Measurements from ENCODE around the gene HORMAD2.

- TF ChIP-seq CTCF (IDR thresholded peaks at IDR 0.05) (no peak), POLR2AphosphoS5 (IDR thresholded peaks at IDR 0.05; ENCODE audit: low read depth, low read length) (no peak), SIN3A (IDR thresholded peaks at IDR 0.05; ENCODE audit: borderline replicate concordance, low read depth, low read length) (no peak), ELF1 (IDR thresholded peaks at IDR 0.05) (no peak), GATA2 (CRISPR knock-in tag; IDR thresholded peaks at IDR 0.05) (no peak), FOXM1 (IDR thresholded peaks at IDR 0.05; ENCODE audit: low read depth) (no peak), USF1 (IDR thresholded peaks at IDR 0.05; ENCODE audit: borderline replicate concordance, low read depth) (no peak), RXRA (IDR thresholded peaks at IDR 0.05; ENCODE audit: borderline replicate concordance, low read depth) (no peak), CHD2 (IDR thresholded peaks at IDR 0.05; ENCODE audit: low read length, partially characterized antibody) (no peak), MEF2A (IDR thresholded peaks at IDR 0.05; ENCODE audit: borderline replicate concordance, low read depth) (no peak)
Observed at GRCh38 chr22:30054067-30054763, 26.0 kb upstream of the HORMAD2 start.
